ENCODE results near the gene FKBP1B. TPM values are rescaled to one million over a fixed set of nuclear protein-coding genes. Genes with fewer than 3 reads are reported as not detected.

The FKBP1B gene
- total and polyA plus RNA-seq, 7 donors: 0.46 to 2.7 (median 1.3) TPM

DNA sequence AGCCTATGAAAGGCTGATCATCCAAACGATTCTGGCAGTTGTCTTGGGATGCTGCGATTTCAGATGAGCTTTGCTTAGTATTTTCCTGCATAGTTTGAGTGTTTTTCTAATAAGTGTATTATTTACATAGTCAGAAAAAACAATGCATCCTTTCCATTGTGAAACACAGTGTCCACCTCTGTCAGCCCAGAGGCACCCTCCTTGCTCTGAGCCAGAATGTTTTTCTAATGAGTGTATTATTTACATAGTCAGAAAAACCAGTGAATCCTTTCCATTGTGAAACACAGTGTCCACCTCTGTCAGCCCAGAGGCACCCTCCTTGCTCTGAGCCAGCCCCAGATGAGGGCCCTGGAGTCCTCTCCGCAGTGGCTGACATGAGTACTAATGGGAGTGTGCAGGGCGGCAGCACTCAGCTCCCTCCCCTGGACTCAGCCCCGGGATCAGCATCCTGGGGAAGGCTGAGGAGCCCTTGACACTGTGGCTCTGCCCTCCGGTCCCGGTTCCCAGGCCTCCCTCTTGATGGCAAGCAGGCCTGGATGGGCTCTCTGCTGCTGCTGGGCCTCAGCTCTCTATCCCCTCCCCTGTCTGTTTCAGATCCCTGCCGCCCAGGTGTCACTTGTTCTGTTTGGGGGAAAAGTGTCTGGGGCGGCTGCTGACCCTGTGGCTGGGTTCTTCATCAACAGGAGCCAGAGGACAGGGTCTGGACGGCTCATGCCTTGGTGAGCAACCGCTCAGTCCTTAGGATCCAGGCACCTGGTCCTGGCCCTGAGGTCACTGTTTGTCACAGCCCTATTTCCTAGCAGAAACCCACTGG, 33.8 kb upstream of the FKBP1B start:
- no peak for DNase-seq
- intact Hi-C loops (cut with DNase I): no loop called here
- Histone ChIP-seq H3K27me3 (ENCODE audit: insufficient read depth in 3 of 3, low read length in 2 of 3) (peaks cover 0 to 5% (median 4%) of the 10 kb centered on the region in 3 donors), H3K36me3 (ENCODE audit: insufficient read depth in 1 of 2, low read depth in 1 of 2) (no peaks in the 10 kb centered on the region), H3K27ac (no peak overlapping the region), H3K4me3 (no peak overlapping the region), H3K9me3 (no peaks in the 10 kb centered on the region), H3K4me1 (no peaks in the 10 kb centered on the region)
- no peak for ATAC-seq
- no peak for TF ChIP-seq CTCF (IDR thresholded peaks at IDR 0.05)
- 65 to 74% (median 70%) methylated on average over 9 to 11 of the region's 11 CpGs for WGBS, 3 donors

DNA sequence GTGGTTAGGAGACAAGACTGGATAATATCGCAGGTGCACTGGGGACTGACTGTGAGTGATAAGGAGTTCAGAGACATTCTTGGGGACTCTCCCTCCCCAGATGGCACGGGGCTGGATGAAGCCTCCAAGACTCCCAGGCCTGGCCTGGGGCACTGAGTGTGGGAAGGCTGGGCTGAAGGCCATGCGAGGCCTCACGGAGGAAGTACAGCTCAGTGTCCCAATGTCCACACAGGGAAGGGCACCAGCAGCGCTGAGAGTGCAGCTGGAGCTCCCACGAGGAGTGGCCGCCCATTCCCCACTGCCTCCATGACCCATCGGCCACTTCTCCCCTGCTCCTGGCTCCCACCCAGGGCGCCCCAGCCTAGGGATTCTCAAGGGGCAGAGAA, 33.2 kb upstream of the FKBP1B start:
- WGBS, 3 donors: 75 to 86% (median 80%) methylated on average over 5 to 9 of the region's 9 CpGs
- peak in 1 of 4 donors; percentile 13 for ATAC-seq
- no peaks in the 10 kb centered on the region for H3K36me3 ChIP-seq (ENCODE audit: insufficient read depth in 1 of 2, low read depth in 1 of 2)
- no peaks in the 10 kb centered on the region for H3K4me1 ChIP-seq
- intact Hi-C loops (cut with DNase I): no loop called here
- peaks cover 0 to 2% (median 0%) of the 10 kb centered on the region in 3 donors for H3K27me3 ChIP-seq (ENCODE audit: insufficient read depth in 3 of 3, low read length in 2 of 3)
- DNase-seq: no peak
- no peak overlapping the region for H3K4me3 ChIP-seq
- no peak for TF ChIP-seq CTCF (IDR thresholded peaks at IDR 0.05)
- no peaks in the 10 kb centered on the region for H3K9me3 ChIP-seq
- no peak overlapping the region for H3K27ac ChIP-seq

- TF ChIP-seq CTCF (IDR thresholded peaks at IDR 0.05): no peak
- intact Hi-C loops (cut with DNase I): no loop called here
- Histone ChIP-seq H3K27me3 (ENCODE audit: insufficient read depth in 3 of 3, low read length in 2 of 3) (no peaks in the 10 kb centered on the region), H3K9me3 (no peaks in the 10 kb centered on the region), H3K36me3 (ENCODE audit: insufficient read depth in 1 of 2, low read depth in 1 of 2) (no peaks in the 10 kb centered on the region), H3K27ac (no peak overlapping the region), H3K4me3 (no peak overlapping the region), H3K4me1 (no peaks in the 10 kb centered on the region)
- ATAC-seq: no peak
- WGBS, 3 donors: 87 to 90% (median 89%) methylated on average over 34 to 35 of the region's 35 CpGs
- DNase-seq: no peak
Measured at GRCh38 chr2:24016853-24017703, 32.5 kb upstream of the FKBP1B start.

DNA sequence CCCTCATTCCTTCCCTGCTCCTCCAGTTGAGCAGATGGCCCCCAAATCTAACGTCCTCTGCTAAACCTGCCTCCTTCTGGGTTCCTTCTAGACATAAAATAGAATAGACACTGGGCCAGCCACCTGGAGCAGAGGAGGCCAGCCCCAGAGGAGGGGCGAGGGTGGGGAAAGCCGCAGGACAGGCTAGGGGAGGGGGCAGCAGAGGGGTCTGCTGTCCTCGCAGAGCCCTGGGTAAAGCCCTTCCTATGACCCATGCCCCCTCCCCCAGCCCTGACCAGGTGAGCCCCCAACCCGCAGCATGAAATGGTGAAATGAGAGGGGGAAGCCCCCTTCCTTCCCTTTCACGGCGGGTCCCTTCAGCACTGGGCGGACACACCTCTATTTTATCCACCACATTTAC, 31.8 kb upstream of the FKBP1B start:
- Histone ChIP-seq H3K27me3 (ENCODE audit: insufficient read depth in 3 of 3, low read length in 2 of 3) (no peaks in the 10 kb centered on the region), H3K27ac (no peak overlapping the region), H3K4me1 (no peaks in the 10 kb centered on the region), H3K36me3 (ENCODE audit: insufficient read depth in 1 of 2, low read depth in 1 of 2) (peaks cover 0 to 3% of the 10 kb centered on the region in 2 donors), H3K4me3 (no peak overlapping the region), H3K9me3 (no peaks in the 10 kb centered on the region)
- DNase-seq (no peak), ATAC-seq (no peak)
- intact Hi-C loops (cut with DNase I): no loop called here
- 76 to 85% (median 80%) methylated on average over 8 of the region's 8 CpGs for WGBS, 3 donors
- no peak for TF ChIP-seq CTCF (IDR thresholded peaks at IDR 0.05)
